HS-5 (cell line): ENCODE measurements around the gene TIMM10B.
A peak's percentile ranks its signal among the peaks of the same experiment; 100 is the strongest.
"Not testable (repeated sequence)": the region's sequence is repeated elsewhere in the genome, so short reads cannot be mapped to it uniquely, and the experiment has no call there.

Experiments used
- DNase-seq: peaks from one replicate; pipeline ENCODE4 v3.0.0-alpha.2; 2012; ENCODE audit warnings: low read depth

The TIMM10B gene

DNA sequence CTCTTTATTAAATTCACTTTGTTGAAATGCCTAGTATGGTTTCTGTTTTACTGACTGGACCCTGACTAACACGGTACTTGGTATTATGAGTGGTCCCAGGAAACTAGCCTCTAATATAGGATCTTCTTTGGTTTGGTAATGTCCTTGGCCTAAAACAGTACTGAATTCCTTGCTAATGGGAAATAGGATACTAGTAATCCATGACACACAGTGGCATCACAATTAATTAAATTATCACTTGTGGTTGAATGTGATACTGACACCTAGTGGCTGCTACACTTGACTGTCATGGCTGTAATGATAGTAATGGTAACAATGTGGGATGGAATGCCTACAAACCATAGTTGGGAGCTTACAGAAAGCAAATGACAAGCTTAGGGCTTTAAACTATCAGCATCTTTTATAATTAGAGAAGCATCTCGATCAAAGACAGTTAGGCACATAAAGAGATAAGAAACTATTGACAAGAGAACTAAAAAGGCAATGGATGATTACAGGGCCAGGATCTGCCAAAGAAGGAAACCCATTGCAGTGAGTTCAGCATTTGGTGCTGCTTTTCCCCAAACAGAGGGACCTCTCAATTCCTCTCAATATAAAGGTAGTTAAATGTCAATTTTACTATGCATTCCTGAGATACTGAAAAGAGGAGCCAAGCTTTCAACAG, 24.4 kb downstream of the TIMM10B start:
- peak; percentile 74 for DNase-seq

DNA sequence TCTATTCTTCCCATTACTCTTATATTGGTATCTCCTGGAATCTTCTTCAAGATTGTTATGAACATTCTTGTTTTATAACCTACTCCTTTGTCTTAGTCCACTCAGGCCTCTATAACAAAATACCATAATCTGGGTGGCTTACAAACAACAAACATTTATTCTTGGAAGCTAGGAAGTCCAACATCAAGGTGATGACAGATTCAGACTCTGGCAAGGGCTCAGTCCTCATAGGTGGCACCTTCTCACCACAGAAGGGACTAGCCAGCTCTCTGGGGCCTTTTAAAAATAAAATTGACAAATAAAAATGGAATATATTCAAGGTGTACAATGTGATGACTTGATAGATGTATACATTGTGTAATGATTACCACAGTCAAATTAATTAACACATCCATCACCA, 35.6 kb downstream of the TIMM10B start:
- no peak for DNase-seq

DNA sequence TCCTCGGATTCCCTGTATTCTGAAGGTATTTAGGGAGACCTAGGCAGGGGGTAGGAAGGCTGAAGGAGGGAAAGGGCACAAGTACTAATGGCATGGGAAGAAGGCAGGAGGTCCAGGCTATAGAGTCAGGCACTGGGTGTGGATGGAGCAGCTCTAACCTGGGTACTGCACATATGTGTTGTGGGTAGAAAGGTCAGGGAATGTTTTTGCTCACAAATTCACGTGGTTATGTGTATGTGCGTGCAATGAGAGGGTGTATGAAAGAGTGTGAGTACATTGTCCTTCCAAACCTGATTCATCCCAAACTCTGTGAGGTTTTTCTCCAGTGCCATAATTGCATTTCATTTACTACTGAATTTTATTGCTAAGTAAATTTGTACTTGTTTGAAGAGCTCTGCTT, 39.0 kb downstream of the TIMM10B start:
- DNase-seq = no peak

DNA sequence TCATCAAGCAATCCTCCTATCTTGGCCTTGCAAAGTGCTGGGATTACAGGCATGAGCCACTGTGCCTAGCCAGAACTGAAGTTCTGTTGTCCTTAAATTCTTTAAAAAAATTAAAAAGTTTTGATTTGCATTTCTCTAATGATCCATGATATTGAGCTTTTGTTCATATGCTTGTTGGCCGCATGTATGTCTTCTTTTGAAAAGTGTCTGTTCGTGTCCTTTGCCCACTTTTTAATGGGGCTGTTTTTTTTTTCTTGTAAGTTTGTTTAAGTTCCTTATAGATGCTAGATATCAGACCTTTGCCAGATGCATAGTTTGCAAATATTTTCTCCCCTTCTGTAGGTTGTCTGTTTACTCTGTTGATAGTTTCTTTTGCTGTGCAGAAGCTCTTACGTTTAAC, 40.6 kb downstream of the TIMM10B start:
- not testable (repeated sequence) for DNase-seq

DNA sequence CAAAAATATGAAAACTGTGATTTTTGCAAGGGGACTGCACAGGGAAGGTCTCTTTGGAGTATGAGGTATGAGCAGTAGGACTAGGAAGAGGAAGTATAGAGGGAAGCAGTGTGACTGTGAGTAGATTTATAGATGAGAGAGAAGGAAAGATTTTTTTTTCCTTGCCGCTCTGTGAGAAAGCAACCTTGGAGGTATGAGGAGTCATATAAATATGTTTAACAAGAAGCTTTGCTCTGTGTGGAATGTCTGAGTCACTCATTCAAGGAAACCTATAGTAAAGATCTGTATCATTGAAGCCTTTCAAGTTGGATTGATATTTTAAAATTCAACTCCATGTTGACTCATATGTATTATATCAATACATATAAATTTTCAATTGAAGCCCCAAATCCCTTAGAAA, 42.0 kb downstream of the TIMM10B start:
- DNase-seq = peak; percentile 72

DNA sequence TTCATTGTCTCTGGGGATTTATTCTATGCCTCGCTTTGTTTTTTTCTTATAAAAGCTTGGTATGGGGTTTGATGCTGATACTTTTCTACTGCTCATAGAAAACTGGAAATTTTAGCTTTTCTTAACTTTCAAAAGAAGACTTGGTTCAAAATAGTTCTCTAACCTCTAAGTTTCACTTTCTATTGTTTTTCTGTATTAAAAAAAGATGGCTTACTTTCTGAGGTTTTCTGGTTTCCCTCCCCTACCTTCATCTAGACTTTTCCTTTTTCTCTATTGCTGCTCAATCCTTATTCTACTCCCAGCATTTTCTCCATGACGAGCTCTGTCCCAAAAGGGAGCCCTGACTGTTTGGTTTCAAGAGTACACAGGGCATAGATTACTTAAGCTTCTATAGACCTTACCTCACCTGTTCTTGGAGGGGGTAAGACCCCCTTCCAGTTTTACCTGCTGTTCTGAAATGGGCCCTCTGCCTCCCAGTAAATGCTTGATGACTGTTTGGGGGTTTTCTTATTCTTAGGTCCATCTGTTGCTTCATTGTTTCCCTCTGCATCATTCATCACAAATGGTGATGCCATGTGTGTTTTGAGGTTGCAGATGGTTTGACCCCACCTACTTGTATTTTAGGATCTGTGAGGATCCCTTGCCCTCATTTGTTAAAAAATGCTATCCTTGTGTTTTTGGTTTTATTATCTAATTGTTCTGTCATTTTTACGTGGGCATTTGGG, 45.3 kb downstream of the TIMM10B start:
- no peak for DNase-seq

DNA sequence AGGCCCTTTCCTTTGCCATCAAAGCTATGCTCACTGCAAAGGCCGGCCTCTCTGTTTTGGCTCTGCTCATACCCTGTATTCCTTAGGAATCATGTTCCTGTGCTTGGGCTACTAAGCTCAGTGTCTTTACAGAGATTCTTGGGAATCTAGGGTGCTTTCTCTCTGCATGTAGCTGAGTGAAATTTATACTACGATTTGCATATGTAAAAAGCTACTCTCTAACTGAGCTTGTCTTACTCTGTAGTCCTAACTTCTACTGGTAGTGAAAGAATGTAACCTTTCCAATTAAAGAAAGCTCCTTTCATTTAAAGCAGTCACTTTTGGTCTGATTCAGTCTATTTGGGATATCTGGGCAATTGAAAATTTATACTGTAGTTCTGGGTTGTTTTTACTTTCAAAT, 48.0 kb downstream of the TIMM10B start:
- no peak for DNase-seq

DNA sequence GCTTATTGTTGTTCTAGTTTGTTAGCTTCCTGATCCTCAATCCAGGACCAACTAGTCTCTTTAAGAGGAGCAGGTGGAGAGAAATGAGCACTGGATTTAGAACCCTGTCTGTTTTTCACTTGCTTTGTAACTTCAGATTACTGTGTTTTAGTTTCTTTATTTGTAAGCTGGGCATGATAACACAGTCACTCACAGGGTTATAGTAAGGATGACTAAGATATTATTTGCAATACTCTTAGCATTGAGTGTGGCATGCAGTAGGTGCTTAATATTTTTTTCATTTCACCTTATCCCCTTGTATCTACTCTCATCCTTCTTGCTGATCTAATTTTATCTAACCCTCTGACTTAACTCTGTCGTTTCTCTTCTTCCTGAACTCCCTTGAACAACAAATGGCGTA, 49.5 kb downstream of the TIMM10B start:
- no peak for DNase-seq

DNA sequence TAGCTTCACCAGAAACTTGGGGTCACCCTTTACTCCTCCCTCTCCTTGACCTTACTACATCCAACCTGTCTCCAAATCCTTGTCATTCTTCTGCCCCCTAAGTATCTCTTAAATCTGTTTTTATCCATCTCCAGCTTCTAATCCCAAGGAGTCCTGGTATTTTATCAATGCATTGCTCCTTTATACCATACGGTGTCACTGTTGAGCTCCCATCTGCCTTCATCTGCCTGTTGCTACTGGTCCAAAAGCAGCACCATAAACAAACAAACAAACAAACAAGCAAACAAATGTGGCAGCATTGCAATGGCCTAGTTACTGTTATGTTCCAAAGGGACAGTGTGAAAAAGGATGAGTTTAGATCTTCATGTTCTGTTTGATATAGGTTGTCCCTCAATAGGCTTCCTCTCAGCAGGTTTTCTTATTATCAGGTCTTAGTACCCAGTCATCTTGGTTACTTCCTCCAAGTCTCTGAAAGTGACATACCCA, 50.0 kb downstream of the TIMM10B start:
- DNase-seq = peak; percentile 34
